ENCODE results near the gene TSEN54.

Gene TSEN54

GRCh38 chr17:75488693-75489510, 27.4 kb upstream of the TSEN54 start:
- DNase-seq (ENCODE audit: low read depth), result no peak

- DNase-seq (ENCODE audit: low read depth), result no peak
Observed at GRCh38 chr17:75489511-75489955, 26.8 kb upstream of the TSEN54 start.

GRCh38 chr17:75490173-75490743, 26.1 kb upstream of the TSEN54 start:
- DNase-seq (ENCODE audit: low read depth), result no peak

- no peak for DNase-seq (ENCODE audit: low read depth)
Observed at GRCh38 chr17:75490953-75491649, 25.2 kb upstream of the TSEN54 start.

GRCh38 chr17:75491680-75492079, 24.6 kb upstream of the TSEN54 start:
- DNase-seq (ENCODE audit: low read depth), result no peak

DNA sequence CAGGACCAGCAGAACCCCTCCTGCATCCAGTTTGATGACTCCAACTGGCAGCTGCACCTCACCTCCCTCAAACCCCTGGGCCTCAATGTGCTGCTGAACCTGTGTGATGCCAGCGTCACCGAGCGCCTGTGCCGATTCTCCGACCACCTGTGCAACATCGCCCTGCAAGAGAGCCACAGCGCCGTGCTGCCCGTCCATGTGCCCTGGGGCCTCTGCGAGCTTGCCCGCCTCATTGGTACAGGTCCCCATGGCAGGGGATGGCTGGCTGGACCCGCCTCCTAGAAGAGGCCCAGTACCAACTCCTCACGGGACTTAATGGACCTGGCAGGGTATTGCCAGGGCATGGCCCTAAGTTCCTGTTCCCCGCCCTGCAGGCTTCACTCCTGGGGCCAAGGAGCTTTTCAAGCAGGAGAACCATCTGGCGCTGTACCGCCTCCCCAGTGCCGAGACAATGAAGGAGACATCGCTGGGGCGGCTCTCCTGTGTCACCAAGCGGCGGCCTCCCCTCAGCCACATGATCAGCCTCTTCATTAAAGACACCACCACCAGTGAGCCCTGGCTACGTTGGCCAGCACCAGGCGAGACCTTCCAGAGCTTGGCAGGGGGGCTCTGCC, 23.7 kb upstream of the TSEN54 start:
- DNase-seq (ENCODE audit: low read depth), result no peak

DNA sequence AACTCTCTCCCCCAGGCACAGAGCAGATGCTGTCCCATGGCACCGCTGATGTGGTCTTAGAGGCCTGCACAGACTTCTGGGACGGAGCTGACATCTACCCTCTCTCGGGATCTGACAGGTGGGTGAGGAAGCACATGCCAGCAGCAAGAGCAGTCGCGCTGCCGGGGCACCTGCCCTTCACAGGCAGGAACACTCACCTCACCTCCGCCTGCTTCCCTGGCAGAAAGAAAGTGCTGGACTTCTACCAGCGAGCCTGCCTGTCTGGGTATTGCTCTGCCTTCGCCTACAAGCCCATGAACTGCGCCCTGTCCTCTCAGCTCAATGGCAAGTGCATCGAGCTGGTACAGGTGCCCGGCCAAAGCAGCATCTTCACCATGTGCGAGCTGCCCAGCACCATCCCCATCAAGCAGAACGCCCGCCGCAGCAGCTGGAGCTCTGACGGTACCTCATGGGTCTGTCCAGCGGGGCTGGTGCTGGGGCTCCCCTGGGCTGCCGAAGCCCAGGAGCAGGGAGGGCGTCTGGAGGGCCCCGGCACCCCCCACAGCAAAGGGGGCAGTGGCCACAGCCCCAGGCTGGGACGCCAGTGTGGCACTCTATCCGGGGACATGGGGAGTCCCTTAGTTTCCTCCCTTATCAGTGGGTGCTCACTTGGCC, 22.7 kb upstream of the TSEN54 start:
- DNase-seq (ENCODE audit: low read depth), result no peak

DNA sequence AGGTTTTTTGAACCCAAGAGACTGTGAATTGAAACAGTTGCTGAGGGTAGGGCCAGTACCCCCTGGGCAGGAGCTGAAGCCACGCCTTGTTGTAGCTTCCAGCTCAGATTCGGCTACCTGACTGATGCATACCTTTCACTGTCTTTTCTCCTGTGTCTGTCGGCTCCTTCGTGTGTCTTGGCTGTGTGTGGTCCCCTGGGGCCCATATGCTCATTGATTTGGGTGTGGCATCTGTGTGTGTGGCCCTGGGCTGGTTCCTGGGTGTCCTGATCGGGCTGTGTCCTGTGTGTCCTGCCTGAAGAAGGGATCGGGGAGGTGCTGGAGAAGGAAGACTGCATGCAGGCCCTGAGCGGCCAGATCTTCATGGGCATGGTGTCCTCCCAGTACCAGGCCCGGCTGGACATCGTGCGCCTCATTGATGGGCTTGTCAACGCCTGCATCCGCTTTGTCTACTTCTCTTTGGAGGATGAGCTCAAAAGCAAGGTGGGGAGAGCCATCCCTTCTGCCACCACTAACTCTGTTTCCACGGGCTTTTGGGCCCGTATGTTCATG, 21.9 kb upstream of the TSEN54 start:
- DNase-seq (ENCODE audit: low read depth), result no peak

- DNase-seq (ENCODE audit: low read depth), result no peak
Observed at GRCh38 chr17:75496005-75496404, 20.3 kb upstream of the TSEN54 start.

GRCh38 chr17:75498039-75498725, 18.1 kb upstream of the TSEN54 start:
- DNase-seq (ENCODE audit: low read depth), result no peak

DNA sequence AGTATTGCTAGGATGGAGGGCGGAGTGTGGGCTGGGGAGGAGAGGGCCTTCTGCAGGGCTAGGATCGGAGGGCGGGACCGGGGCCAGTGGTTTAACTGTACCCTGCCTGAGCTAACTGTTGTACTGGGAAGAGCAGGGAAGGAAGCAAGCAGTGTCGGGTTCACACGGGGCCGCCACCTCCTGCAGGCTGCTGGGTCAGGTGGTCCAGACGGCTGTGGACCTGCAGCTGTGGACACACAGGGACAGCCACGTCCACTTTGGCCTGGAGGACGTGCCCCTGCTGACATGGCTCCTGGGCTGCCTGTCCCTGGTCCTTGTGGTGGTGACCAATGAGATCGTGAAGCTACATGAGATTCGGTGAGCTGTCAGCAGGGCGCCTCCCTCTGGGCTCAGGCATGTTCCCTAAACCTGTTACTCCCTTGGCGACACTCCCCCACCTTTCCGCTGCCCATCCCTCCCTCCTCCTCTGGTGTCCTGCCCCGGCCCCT, 17.6 kb upstream of the TSEN54 start:
- DNase-seq (ENCODE audit: low read depth), result no peak

- no peak for DNase-seq (ENCODE audit: low read depth)
Observed at GRCh38 chr17:75499313-75500022, 16.9 kb upstream of the TSEN54 start.

- no peak for DNase-seq (ENCODE audit: low read depth)
Observed at GRCh38 chr17:75500419-75501216, 15.7 kb upstream of the TSEN54 start.

DNA sequence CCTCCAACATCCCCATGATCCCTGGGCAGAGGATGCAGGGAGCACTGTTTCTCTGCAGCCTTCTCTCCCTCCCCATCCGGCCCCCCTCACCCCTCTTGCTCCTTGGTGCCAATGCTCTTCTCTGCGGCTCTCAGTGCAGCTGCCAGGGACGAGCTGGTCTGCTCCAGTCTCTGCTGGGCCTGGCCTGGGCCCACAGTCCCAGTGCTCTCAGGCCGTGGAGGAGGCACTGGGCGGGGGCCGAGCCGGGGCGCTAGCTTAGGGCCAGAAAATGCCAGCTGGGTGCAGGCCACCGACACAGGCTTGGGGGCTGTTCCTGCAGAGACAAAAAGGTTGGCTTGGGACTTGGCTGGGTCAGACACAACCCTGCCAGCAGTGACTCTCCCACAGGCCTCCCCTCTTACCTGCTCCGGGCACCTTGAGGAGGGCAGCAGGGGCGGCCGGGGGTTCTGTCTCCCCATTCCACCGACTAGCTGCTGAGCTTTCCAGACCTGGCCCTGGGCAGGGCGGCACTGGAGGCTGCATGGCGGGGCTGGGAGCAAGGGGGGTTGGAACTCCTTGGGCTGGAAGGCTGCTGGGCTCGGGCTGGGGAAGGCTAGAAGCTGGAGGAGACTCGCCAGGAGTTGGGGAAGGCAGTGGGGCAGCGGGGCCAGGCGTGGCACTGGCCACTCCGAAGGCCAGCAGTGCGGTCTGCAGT, 14.8 kb upstream of the TSEN54 start:
- DNase-seq (ENCODE audit: low read depth), result no peak

- no peak for DNase-seq (ENCODE audit: low read depth)
Observed at GRCh38 chr17:75502072-75502720, 14.1 kb upstream of the TSEN54 start.

DNA sequence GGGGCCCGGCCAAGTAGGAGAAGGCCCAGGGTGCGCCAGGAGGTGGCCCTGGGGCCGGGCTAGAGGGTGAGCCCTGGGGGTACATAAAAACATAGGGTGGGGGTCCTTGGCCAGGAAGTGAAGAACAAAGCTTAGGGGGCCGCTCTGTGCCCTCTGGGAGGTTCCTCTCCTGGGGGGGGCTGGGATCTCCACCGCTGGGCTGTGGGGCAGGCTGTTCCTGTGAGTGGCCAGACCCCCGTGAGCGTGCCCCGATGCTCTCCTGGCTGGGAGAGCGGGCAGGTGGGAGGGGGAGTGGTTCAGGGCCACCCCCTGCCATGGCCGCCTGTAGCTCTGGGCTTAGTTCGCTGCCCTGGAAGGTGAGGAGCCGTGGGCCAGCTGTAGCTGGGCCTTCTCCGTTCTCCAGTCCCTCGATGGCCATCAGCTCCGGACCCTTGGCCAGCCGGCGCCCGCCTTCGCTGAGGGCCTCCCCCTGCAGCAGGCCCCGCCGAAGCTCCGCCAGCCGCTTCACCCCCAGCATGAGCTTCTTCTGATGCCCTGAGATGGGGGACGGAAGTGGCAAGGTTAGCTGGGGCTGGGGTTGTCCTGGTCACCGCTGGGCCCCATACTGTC, 13.5 kb upstream of the TSEN54 start:
- DNase-seq (ENCODE audit: low read depth), result no peak

DNA sequence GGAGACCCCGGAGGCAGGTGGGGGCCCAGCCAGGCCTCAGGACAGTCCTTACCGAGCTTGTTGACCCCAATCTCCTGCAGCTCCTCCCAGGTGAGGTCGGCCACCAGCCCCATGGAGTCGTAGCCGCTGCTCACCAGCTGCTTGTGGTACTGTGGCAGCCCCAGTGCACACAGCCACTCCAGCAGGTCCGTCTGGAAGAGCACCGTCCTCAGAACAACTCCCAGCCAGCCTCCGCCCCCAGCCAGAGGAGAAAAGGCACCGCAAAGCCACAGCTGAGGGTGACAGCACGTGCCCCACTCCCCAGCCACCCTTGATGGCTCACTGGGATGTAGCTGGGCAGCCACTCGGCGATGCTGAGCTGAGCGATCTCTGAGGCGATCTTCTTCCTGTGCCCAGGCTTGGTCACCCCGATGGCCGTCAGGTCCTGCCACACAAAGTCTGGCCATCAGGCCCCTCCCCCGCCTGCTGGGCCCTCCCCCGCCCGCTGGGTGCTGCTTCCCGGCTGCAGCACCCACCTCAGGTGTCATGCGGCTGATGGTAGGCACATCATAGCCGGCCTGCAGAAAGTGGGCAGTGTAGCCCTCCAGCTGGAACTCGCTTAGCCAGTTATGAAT, 12.9 kb upstream of the TSEN54 start:
- no peak for DNase-seq (ENCODE audit: low read depth)

GRCh38 chr17:75503976-75504346, 12.4 kb upstream of the TSEN54 start:
- DNase-seq (ENCODE audit: low read depth), result no peak
